SK-N-SH (cell line): Measurements from ENCODE around the gene MRPS21. TPM values are rescaled to one million over a fixed set of nuclear protein-coding genes. Genes with fewer than 3 reads are reported as not detected.

Experiments used
- CTCF ChIA-PET: fragments of 300-600, 350-600 bp; formaldehyde crosslinking; extraction: SDS; loops from one replicate; lab custom pipeline; 2021; lab: Yijun Ruan, JAX
- POLR2A ChIA-PET: fragments of 350-600 bp; sonication (Branson Sonifier 250); formaldehyde crosslinking; extraction: SDS; loops from one replicate; lab custom pipeline; 2020; ENCODE audit warnings: antibody characterized with exemption, inconsistent platforms; lab: Yijun Ruan, JAX
- DNase-seq: peaks from one replicate; pipeline ENCODE4 v3.0.0; 2012
- H2AFZ ChIP-seq: fragments of 200-600 bp; sonication (generic); 2 replicates; pipeline ENCODE4 v1.8.1; 2016; ENCODE audit warnings: antibody characterized with exemption, mild to moderate bottlenecking, low read depth
- H3F3A ChIP-seq: fragments of 200-600 bp; sonication (generic); replicated peaks from 2 replicates; pipeline ENCODE3; 2016; ENCODE audit warnings: antibody characterized with exemption, mild to moderate bottlenecking; ENCODE audit not compliant: insufficient read depth
- H3K27ac ChIP-seq, 2 experiments: fragments of 200-500 bp in 1 of 2; fragments of 200-600 bp in 1 of 2; sonication (Bioruptor generic) in 1 of 2; sonication (generic), shearing (Covaris generic) in 1 of 2; 2 replicates each; pipeline versions ENCODE4 v1.5.1 to v1.6.1; 2014 to 2016; ENCODE audit warnings: low read depth in 2 of 2, inconsistent platforms in 1 of 2, low read length in 1 of 2, mild to moderate bottlenecking in 1 of 2, mixed read lengths in 1 of 2
- H3K27me3 ChIP-seq: fragments of 200-600 bp; sonication (generic), shearing (Covaris generic); 2 replicates; pipeline ENCODE4 v1.6.1; 2016; ENCODE audit warnings: mixed run types; ENCODE audit not compliant: insufficient read depth
- H3K36me3 ChIP-seq, 2 experiments: fragments of 200-500 bp in 1 of 2; fragments of 200-600 bp in 1 of 2; sonication (Bioruptor generic) in 1 of 2; sonication (generic) in 1 of 2; replicated peaks in 1 of 2; 2 replicates each; pipeline versions ENCODE3 to v1.5.1; 2014 to 2016; ENCODE audit warnings: low read length in 1 of 2, mild to moderate bottlenecking in 1 of 2; ENCODE audit not compliant: insufficient read depth in 2 of 2, control insufficient read depth in 1 of 2
- H3K4me1 ChIP-seq, 2 experiments: fragments of 200-500 bp in 1 of 2; fragments of 200-600 bp in 1 of 2; sonication (Bioruptor generic) in 1 of 2; sonication (generic), shearing (Covaris generic) in 1 of 2; 2 replicates each; pipeline versions ENCODE4 v1.5.1 to v1.6.1; 2014 to 2016; ENCODE audit warnings: low read depth in 1 of 2, low read length in 1 of 2, mixed run types in 1 of 2; ENCODE audit not compliant: insufficient read depth in 2 of 2, control insufficient read depth in 1 of 2
- H3K4me2 ChIP-seq: fragments of 200-600 bp; sonication (generic), shearing (Covaris generic); 2 replicates; pipeline ENCODE4 v1.6.1; 2017; ENCODE audit warnings: mixed run types
- H3K4me3 ChIP-seq, 2 experiments: fragments of 200-500 bp in 1 of 2; fragments of 200-600 bp in 1 of 2; sonication (Bioruptor generic) in 1 of 2; sonication (generic), shearing (Covaris generic) in 1 of 2; 2 replicates each; pipeline versions ENCODE4 v1.5.1 to v1.8.1; 2014 to 2016; ENCODE audit warnings: low read depth in 2 of 2, inconsistent platforms in 1 of 2, low read length in 1 of 2, mild to moderate bottlenecking in 1 of 2, mixed read lengths in 1 of 2, moderate library complexity in 1 of 2
- H3K79me2 ChIP-seq: fragments of 200-600 bp; sonication (generic); 2 replicates; pipeline ENCODE4 v1.8.1; 2017; ENCODE audit warnings: mild to moderate bottlenecking; ENCODE audit not compliant: insufficient read depth
- H3K9ac ChIP-seq: fragments of 200-600 bp; sonication (generic); 2 replicates; pipeline ENCODE4 v1.6.1; 2017; ENCODE audit warnings: mixed run types
- H3K9me2 ChIP-seq: fragments of 200-600 bp; sonication (generic); 2 replicates; pipeline ENCODE4 v1.6.1; 2017; ENCODE audit warnings: mixed run types
- H3K9me3 ChIP-seq: fragments of 200-600 bp; sonication (generic); 2 replicates; pipeline ENCODE4 v1.6.1; 2017; ENCODE audit warnings: mixed run types, mild to moderate bottlenecking, moderate library complexity
- H4K20me1 ChIP-seq: fragments of 200-600 bp; sonication (generic); 2 replicates; pipeline ENCODE4 v1.6.1; 2017; ENCODE audit warnings: mild to moderate bottlenecking, mixed run types; ENCODE audit not compliant: insufficient read depth
- CHD2 ChIP-seq: fragments of 150-350 bp; IDR thresholded peaks from 2 replicates; pipeline ENCODE4 v1.6.1; 2018; ENCODE audit warnings: low read length; ENCODE audit not compliant: partially characterized antibody
- ELF1 ChIP-seq: IDR thresholded peaks from 2 replicates; pipeline ENCODE4 v1.4.0; 2012
- EZH2phosphoT487 ChIP-seq: fragments of 200-600 bp; sonication (generic); IDR thresholded peaks from 2 replicates; pipeline ENCODE4 v1.6.1; 2017; ENCODE audit warnings: low read depth, mixed run types, mild to moderate bottlenecking, antibody characterized with exemption, moderate library complexity, borderline replicate concordance
- FOSL2 ChIP-seq: IDR thresholded peaks from 2 replicates; pipeline ENCODE4 v1.4.0; 2012; ENCODE audit warnings: low read depth, mild to moderate bottlenecking, moderate library complexity, borderline replicate concordance
- FOXJ3 ChIP-seq: sonication (generic); formaldehyde crosslinking; IDR thresholded peaks from 2 replicates; pipeline ENCODE4 v1.5.1; 2020; ENCODE audit warnings: mild to moderate bottlenecking, missing genetic modification reagents
- FOXM1 ChIP-seq: IDR thresholded peaks from 2 replicates; pipeline ENCODE4 v1.4.0; 2012; ENCODE audit warnings: low read depth, mild to moderate bottlenecking
- GABPA ChIP-seq: IDR thresholded peaks from 2 replicates; pipeline ENCODE4 v1.4.0; 2012; ENCODE audit warnings: low read depth, mild to moderate bottlenecking
- JUND ChIP-seq: IDR thresholded peaks from 2 replicates; pipeline ENCODE4 v1.4.0; 2012
- MEF2A ChIP-seq: IDR thresholded peaks from 2 replicates; pipeline ENCODE4 v1.4.0; 2012; ENCODE audit warnings: low read depth, borderline replicate concordance
- MXI1 ChIP-seq: IDR thresholded peaks from 2 replicates; pipeline ENCODE4 v1.6.1; 2012; ENCODE audit warnings: mild to moderate bottlenecking, low read depth, low read length, improper control_type of control experiment
- NRF1 ChIP-seq: IDR thresholded peaks from 2 replicates; pipeline ENCODE4 v1.6.1; 2012; ENCODE audit warnings: low read depth, mild to moderate bottlenecking, low read length
- POLR2AphosphoS5 ChIP-seq: IDR thresholded peaks from 2 replicates; pipeline ENCODE4 v1.6.1; 2012; ENCODE audit warnings: low read depth, low read length
- RAD21 ChIP-seq: IDR thresholded peaks from 2 replicates; pipeline ENCODE4 v1.6.1; 2012; ENCODE audit warnings: mild to moderate bottlenecking, low read length
- RCOR1 ChIP-seq: fragments of 150-350 bp; IDR thresholded peaks from 2 replicates; pipeline ENCODE4 v1.6.1; 2017; ENCODE audit warnings: antibody characterized with exemption, low read length
- RFX5 ChIP-seq: IDR thresholded peaks from 2 replicates; pipeline ENCODE4 v1.6.1; 2012; ENCODE audit warnings: mild to moderate bottlenecking, improper control_type of control experiment, low read length
- SIN3A ChIP-seq: IDR thresholded peaks from 2 replicates; pipeline ENCODE4 v1.6.1; 2012; ENCODE audit warnings: low read depth, mild to moderate bottlenecking, low read length, moderate library complexity, borderline replicate concordance
- TAF1 ChIP-seq: IDR thresholded peaks from 2 replicates; pipeline ENCODE4 v1.6.1; 2012; ENCODE audit warnings: low read depth, mild to moderate bottlenecking, low read length, moderate library complexity, borderline replicate concordance
- WGBS: methylation state at CpG from one replicate; pipeline ENCODE4 v1.1.6; 2017; ENCODE audit warnings: low lambda C conversion rate; 5-methylcytosine and 5-hydroxymethylcytosine counted together
- polyA plus RNA-seq, 3 experiments: library from polyadenylated mRNA; depleted of rRNA; stranded (reverse); fragments of >200 nt; gene quantifications; 2 replicates each; pipeline ENCODE4 v1.2.3, GENCODE V29; 2012
- TF ChIP-seq, protein P1 (sequence below): IDR thresholded peaks from 2 replicates; pipeline ENCODE4 v1.4.0; 2012; ENCODE audit warnings: low read depth, borderline replicate concordance
- TF ChIP-seq, protein P2 (sequence below): IDR thresholded peaks from 2 replicates; pipeline ENCODE4 v1.4.0; 2012; ENCODE audit warnings: low read depth
- TF ChIP-seq, protein P3 (sequence below): IDR thresholded peaks from 2 replicates; pipeline ENCODE4 v1.4.0; 2012; ENCODE audit warnings: low read depth, borderline replicate concordance
- TF ChIP-seq, protein P4 (sequence below): IDR thresholded peaks from 2 replicates; pipeline ENCODE4; 2012
- TF ChIP-seq, protein P5 (sequence below): fragments of 200-600 bp; sonication (generic); IDR thresholded peaks from 2 replicates; pipeline ENCODE4 v1.6.1; 2017; ENCODE audit warnings: antibody characterized with exemption, mild to moderate bottlenecking, moderate library complexity

Gene MRPS21
- polyA plus RNA-seq, 1 of the 3 experiments (the other 2 are of a cell fraction) = 136 TPM

DNA sequence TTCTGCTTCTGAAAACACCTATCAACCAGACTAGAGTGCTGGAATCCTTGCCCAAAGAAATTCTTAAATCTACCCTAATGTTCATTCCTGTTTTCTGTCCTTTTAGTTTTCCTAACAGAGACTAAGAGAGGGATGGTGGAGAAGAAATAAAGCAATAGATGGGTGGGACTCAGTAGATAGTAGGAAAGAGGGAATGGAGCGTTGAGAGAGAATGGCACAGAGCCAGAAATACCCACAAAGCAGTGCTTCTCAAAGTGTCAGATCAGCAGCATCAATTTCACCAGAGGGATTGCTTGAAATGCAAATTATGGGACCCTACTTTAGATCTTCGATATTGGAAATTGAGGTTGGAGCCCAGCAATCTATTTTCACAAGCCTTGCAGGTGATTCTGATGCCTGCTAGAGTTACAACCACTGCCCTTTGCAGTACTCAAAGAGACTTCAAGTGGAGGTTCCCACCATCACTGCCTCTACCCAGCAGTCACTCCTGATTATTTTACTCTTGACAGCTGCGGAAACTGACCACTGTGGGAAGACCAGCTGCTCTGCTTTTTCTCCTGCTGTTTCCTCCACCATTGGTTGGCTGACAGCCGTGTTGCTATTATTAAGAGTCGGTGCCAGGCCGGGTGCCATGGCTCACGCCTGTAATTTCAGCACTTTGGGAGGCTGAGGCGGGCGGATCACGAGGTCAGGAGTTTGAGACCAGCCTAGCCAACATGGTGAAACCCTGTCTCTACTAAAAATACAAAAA, 16.3 kb downstream of the MRPS21 start:
- no peaks in the 10 kb centered on the region for H3K27me3 ChIP-seq
- H3F3A ChIP-seq = peaks cover 17% of the 10 kb centered on the region
- no peak overlapping the region for H3K9ac ChIP-seq
- CTCF ChIA-PET = no interaction called here
- no peaks in the 10 kb centered on the region for H3K9me3 ChIP-seq
- DNase-seq = no peak
- POLR2A ChIA-PET = interaction anchor here (0.6 kb wide), 1 partner anchor 96 kb away, joined by 4 read pairs; no protein-coding TSS in a partner anchor
- peaks cover 15 to 16% of the 10 kb centered on the region in 2 experiments for H3K36me3 ChIP-seq
- H3K9me2 ChIP-seq = no peaks in the 10 kb centered on the region
- H4K20me1 ChIP-seq = no peaks in the 10 kb centered on the region
- H3K4me2 ChIP-seq = no peak overlapping the region
- no peak overlapping the region for H2AFZ ChIP-seq
- WGBS = 94% methylated on average over 10 of the region's 10 CpGs
- H3K4me3 ChIP-seq = no peak overlapping the region
- H3K27ac ChIP-seq = no peak overlapping the region
- TF ChIP-seq POLR2AphosphoS5 (no peak), EZH2phosphoT487 (no peak), CHD2 (no peak), FOXJ3 (CRISPR knock-in tag) (no peak), MXI1 (no peak), TAF1 (no peak), RAD21 (no peak), RFX5 (no peak), MEF2A (no peak), JUND (no peak), FOXM1 (no peak), RCOR1 (no peak), NRF1 (no peak)
- TF ChIP-seq, all 33 proteins: peak for 0
- Histone ChIP-seq H3K79me2 (no peaks in the 10 kb centered on the region), H3K4me1 (no peaks in the 10 kb centered on the region; a peak in 1 of 4 replicates)

DNA sequence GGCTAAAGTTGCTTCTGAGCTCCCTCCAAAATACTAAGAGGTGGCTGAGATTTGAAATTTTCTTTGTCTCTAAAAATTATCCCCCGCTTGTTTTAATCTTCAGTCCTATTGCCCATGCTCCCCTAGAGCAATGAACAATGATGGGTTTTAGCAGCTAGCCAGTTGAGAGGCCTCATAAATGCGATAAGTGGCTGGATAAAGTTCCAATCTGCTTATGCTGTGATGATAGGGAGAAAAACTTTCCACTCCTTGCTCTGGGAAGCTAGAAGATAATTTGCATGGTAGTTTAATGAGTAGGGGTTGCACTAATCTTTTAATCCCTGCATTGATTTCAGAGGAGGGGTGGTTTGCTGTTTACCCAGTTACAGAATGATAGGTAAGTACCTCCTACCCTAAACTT, 18.1 kb downstream of the MRPS21 start:
- POLR2A ChIA-PET = interaction anchor here (0.6 to 0.9 kb wide), 2 partner anchors 12 to 694 kb away, joined by 3 to 5 read pairs; no protein-coding TSS in a partner anchor
- peaks cover 17% of the 10 kb centered on the region for H3F3A ChIP-seq
- H3K79me2 ChIP-seq = no peaks in the 10 kb centered on the region
- no peaks in the 10 kb centered on the region; a peak in 1 of 4 replicates for H3K4me1 ChIP-seq
- no peaks in the 10 kb centered on the region for H4K20me1 ChIP-seq
- no peak overlapping the region for H3K9ac ChIP-seq
- no peaks in the 10 kb centered on the region for H3K9me3 ChIP-seq
- WGBS = 79% methylated on average over 2 of the region's 2 CpGs
- H3K27me3 ChIP-seq = no peaks in the 10 kb centered on the region
- H3K9me2 ChIP-seq = no peaks in the 10 kb centered on the region
- H2AFZ ChIP-seq = no peak overlapping the region
- peaks cover 9 to 11% of the 10 kb centered on the region in 2 experiments for H3K36me3 ChIP-seq
- no peak overlapping the region for H3K27ac ChIP-seq
- CTCF ChIA-PET = interaction anchor here (0.9 to 1.0 kb wide), 2 partner anchors 16 to 30 kb away, joined by 3 to 4 read pairs; no protein-coding TSS in a partner anchor
- DNase-seq = no peak
- no peak overlapping the region for H3K4me3 ChIP-seq
- H3K4me2 ChIP-seq = no peak overlapping the region
- TF ChIP-seq, protein P1, sequence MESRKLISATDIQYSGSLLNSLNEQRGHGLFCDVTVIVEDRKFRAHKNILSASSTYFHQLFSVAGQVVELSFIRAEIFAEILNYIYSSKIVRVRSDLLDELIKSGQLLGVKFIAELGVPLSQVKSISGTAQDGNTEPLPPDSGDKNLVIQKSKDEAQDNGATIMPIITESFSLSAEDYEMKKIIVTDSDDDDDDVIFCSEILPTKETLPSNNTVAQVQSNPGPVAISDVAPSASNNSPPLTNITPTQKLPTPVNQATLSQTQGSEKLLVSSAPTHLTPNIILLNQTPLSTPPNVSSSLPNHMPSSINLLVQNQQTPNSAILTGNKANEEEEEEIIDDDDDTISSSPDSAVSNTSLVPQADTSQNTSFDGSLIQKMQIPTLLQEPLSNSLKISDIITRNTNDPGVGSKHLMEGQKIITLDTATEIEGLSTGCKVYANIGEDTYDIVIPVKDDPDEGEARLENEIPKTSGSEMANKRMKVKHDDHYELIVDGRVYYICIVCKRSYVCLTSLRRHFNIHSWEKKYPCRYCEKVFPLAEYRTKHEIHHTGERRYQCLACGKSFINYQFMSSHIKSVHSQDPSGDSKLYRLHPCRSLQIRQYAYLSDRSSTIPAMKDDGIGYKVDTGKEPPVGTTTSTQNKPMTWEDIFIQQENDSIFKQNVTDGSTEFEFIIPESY = no peak
- TF ChIP-seq, protein P2, sequence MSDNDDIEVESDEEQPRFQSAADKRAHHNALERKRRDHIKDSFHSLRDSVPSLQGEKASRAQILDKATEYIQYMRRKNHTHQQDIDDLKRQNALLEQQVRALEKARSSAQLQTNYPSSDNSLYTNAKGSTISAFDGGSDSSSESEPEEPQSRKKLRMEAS = no peak
- TF ChIP-seq, protein P3, sequence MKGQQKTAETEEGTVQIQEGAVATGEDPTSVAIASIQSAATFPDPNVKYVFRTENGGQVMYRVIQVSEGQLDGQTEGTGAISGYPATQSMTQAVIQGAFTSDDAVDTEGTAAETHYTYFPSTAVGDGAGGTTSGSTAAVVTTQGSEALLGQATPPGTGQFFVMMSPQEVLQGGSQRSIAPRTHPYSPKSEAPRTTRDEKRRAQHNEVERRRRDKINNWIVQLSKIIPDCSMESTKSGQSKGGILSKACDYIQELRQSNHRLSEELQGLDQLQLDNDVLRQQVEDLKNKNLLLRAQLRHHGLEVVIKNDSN = no peak
- TF ChIP-seq NRF1 = no peak
- TF ChIP-seq, protein P4, sequence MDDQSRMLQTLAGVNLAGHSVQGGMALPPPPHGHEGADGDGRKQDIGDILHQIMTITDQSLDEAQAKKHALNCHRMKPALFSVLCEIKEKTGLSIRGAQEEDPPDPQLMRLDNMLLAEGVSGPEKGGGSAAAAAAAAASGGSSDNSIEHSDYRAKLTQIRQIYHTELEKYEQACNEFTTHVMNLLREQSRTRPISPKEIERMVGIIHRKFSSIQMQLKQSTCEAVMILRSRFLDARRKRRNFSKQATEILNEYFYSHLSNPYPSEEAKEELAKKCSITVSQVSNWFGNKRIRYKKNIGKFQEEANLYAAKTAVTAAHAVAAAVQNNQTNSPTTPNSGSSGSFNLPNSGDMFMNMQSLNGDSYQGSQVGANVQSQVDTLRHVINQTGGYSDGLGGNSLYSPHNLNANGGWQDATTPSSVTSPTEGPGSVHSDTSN = no peak
- no peak for TF ChIP-seq FOSL2
- no peak for TF ChIP-seq ELF1
- TF ChIP-seq, protein P5, sequence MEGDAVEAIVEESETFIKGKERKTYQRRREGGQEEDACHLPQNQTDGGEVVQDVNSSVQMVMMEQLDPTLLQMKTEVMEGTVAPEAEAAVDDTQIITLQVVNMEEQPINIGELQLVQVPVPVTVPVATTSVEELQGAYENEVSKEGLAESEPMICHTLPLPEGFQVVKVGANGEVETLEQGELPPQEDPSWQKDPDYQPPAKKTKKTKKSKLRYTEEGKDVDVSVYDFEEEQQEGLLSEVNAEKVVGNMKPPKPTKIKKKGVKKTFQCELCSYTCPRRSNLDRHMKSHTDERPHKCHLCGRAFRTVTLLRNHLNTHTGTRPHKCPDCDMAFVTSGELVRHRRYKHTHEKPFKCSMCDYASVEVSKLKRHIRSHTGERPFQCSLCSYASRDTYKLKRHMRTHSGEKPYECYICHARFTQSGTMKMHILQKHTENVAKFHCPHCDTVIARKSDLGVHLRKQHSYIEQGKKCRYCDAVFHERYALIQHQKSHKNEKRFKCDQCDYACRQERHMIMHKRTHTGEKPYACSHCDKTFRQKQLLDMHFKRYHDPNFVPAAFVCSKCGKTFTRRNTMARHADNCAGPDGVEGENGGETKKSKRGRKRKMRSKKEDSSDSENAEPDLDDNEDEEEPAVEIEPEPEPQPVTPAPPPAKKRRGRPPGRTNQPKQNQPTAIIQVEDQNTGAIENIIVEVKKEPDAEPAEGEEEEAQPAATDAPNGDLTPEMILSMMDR = no peak
- no peak for TF ChIP-seq GABPA
- TF ChIP-seq MXI1 = no peak
- TF ChIP-seq RCOR1 = no peak
- no peak for TF ChIP-seq SIN3A
